ENCODE results near the gene PCDHGA8.

The PCDHGA8 gene

DNA sequence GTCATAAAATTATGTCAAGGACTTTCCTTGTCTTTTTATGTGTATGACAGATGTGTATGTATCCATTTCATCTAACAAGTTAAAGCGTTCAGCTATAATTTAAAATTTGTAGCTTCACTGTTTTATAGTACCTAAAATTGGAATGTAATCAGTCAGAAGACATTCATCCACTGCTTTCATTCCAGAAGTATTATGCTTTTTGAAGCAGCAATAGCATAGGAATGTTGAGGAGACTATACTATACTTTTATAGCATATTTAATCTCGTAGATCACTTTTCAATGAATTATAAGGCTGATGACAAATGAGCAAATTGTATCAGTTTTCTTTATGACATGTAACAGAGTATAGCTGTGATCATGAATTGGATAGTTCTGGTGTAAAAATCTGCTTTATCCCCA is 44.8 kb downstream of the PCDHGA8 start:
- no peak for DNase-seq

DNA sequence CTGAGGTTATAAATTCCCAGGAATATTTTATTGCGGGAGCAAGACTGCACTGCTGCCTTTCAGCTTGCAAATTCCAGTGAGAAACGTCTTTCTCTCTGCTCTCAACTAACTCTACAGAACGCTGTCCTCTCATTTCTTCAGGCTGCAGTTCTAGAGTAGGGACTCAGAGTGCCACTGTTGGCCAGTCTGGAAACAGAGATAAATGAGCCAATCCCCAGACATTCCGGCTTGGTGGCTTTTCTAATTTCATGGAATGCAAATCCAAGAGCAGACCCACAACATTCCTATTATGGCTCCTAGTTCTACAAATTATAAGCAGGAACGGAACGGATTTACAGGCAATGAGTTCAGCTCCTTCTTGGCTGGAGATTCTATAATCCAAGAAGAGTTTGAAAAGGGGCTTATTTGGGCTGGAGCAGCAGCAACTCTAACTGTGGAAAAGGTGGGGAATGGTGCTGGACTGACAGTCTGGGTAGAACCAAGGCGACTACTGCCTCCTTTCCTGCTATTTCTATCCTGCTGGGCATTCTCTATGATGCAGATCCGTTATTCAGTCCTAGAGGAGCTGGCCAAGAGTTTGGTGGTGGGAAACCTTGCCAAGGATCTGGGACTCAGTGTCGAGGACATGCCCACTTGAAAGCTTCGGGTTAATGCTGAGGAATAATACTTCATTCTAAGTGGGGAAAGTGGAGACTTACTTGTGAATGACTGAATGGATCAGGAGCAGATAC is 47.1 kb downstream of the PCDHGA8 start:
- DNase-seq = no peak

DNA sequence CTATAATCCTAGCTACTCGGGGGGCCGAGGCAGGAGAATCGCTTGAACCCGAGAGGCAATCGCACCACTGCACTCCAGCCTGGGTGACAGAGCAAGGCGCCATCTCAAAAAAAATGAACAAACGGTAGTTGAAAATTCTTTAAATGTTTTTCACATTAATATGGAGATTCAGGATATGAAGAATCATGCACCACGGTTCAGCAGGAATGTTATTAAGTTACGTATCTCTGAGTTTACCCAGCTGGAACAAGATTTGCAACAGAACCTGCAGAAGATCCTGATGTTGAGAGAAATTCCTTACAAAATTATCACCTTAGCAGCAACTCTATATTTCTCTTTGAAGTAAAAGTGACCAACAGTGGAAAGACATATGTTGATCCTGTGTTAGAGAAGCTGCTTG is 47.9 kb downstream of the PCDHGA8 start:
- no peak for DNase-seq

DNA sequence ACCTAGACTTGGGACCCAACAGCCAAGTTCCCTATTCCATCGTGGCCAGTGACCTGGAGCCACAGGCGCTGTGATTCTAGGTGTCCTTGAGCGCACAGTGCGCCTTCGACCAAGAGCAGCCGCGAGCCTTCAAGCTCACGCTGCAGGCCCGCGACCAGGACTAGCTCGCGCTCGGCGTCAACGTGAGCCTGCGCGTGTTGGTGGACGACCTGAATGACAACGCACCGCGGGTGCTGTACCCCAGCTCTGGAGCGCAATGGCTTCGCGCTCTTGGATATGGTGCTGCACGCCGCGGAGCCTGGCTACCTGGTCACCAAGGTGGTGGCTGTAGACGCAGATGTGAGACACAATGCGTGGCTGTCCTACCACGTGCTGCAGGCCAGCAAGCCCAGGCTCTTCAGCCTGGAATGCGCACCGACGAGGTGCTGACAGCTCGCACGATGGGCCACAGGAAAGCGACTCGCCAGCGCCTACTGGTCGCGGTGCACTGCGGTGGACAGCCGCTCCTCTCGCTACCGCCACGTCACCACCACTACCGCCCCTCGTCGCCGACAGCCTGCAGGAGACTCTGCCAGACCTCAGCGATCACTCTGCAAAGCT is 49.2 kb downstream of the PCDHGA8 start:
- DNase-seq = no peak

All from activated CD4-positive, alpha-beta T cell treated with anti-CD3 and anti-CD28 coated beads, Interleukin-10, Interleukin-2, amounts not matched to agents 100 ng/mL and 50 ng/mL, durations not matched to agents 16 hours and 8 hours (primary cell).